ENCODE data around the gene SLC30A3. TPM values are rescaled to one million over a fixed set of nuclear protein-coding genes. Genes with fewer than 3 reads are reported as not detected.

Gene SLC30A3
- total and polyA plus RNA-seq, 2 of the 13 experiments (the other 11 are each of a cell fraction or from before 2014, with no cell fraction given) = 0.38 to 0.79 TPM

- TF ChIP-seq CHD2 (IDR thresholded peaks at IDR 0.05; ENCODE audit: low read depth, low read length) (no peak), TARDBP (CRISPR knock-in tag; IDR thresholded peaks at IDR 0.05) (0 out of 2 replicates have a peak, but pooled peaks have one; percentile 32), MAFG (CRISPR knock-in tag; IDR thresholded peaks at IDR 0.05) (no peak), ZKSCAN5 (CRISPR knock-in tag; IDR thresholded peaks at IDR 0.05) (no peak), ZNF749 (CRISPR knock-in tag; IDR thresholded peaks at IDR 0.05; ENCODE audit: borderline replicate concordance) (0 out of 2 replicates have a peak, but pooled peaks have one; percentile 41), PAWR (CRISPR knock-in tag; IDR thresholded peaks at IDR 0.05; ENCODE audit: borderline replicate concordance) (no peak), ZNF790 (CRISPR knock-in tag; IDR thresholded peaks at IDR 0.05; ENCODE audit: borderline replicate concordance) (peak; percentile 88; the same call in 1 of the 2 replicates), DDIT3 (CRISPR knock-in tag; IDR thresholded peaks at IDR 0.05) (no peak), ZFP62 (CRISPR knock-in tag; IDR thresholded peaks at IDR 0.05) (no peak), HOXA7 (CRISPR knock-in tag; IDR thresholded peaks at IDR 0.05) (no peak), PRDM4 (CRISPR knock-in tag; IDR thresholded peaks at IDR 0.05; ENCODE audit: borderline replicate concordance) (no peak), TBP (CRISPR knock-in tag; IDR thresholded peaks at IDR 0.05) (no peak), ZBTB10 (CRISPR knock-in tag; IDR thresholded peaks at IDR 0.05; ENCODE audit: borderline replicate concordance) (no peak; the same call in 1 of the 2 replicates), HNRNPL (IDR thresholded peaks at IDR 0.05; ENCODE audit: low read depth, low read length) (peak; percentile 91), BRF2 (CRISPR knock-in tag; IDR thresholded peaks at IDR 0.05) (peak; percentile 65; the same call in 1 of the 2 replicates), HINFP (CRISPR knock-in tag; IDR thresholded peaks at IDR 0.05; ENCODE audit: low read depth) (0 out of 2 replicates have a peak, but pooled peaks have one; percentile 25), ZMYM4 (CRISPR knock-in tag; IDR thresholded peaks at IDR 0.05) (peak; percentile 74), ONECUT2 (CRISPR knock-in tag; IDR thresholded peaks at IDR 0.05) (no peak), RBM22 (optimal IDR thresholded peaks at IDR 0.05; ENCODE audit: low read length) (no peak), ZFP90 (CRISPR knock-in tag; IDR thresholded peaks at IDR 0.05; ENCODE audit: borderline replicate concordance) (no peak)
These were observed 2.1 kb upstream of the SLC30A3 start (continued) for GRCh38 chr2:27264753-27265535.
